Measurements from ENCODE around the gene LOXL1.

DNA sequence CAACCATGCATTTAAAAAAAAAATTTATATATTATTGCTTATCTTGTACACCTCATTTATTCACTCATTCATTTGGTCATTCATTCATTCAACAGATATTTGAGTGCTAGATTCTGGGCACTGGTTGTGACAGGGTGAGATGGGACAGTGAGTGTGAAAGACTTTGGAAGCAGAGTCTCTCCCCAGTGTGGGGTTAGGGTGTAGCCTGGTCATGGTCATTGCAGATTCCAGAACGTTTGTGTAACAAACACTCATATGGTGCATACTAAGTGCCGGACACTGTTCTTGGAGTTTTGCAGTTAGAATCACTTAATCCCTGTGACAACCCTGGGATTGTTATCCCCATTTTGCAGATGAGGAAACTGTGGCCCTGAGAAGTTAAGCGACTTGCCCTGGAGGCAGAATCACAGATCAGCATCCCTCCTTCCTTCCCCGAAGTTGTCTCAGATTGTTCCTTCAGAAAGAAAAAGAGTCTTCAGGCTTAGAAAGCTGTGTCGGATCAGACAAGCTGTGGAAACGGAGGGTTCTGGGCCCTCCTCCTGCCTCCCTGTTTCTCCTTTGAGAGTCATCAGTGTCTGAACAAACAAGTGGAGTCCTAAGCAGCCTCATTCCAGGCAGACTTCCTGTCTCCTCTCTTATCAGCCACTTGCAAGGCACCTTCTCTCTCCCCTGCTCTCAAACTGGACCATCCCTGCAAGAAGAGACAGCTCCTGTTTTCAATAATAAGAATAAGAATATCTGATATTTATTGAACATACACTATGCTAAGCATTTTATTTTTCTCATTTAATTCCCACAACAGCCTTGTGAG is 6.3 kb downstream of the LOXL1 start:
- no peak for TF ChIP-seq POLR2A (IDR thresholded peaks at IDR 0.05)
- TF ChIP-seq, protein P1, sequence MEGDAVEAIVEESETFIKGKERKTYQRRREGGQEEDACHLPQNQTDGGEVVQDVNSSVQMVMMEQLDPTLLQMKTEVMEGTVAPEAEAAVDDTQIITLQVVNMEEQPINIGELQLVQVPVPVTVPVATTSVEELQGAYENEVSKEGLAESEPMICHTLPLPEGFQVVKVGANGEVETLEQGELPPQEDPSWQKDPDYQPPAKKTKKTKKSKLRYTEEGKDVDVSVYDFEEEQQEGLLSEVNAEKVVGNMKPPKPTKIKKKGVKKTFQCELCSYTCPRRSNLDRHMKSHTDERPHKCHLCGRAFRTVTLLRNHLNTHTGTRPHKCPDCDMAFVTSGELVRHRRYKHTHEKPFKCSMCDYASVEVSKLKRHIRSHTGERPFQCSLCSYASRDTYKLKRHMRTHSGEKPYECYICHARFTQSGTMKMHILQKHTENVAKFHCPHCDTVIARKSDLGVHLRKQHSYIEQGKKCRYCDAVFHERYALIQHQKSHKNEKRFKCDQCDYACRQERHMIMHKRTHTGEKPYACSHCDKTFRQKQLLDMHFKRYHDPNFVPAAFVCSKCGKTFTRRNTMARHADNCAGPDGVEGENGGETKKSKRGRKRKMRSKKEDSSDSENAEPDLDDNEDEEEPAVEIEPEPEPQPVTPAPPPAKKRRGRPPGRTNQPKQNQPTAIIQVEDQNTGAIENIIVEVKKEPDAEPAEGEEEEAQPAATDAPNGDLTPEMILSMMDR (IDR thresholded peaks at IDR 0.05), result no peak

All from vagina (tissue), 2 donors.